Ectodermal cell (in vitro differentiated cells): Measurements from ENCODE around the gene PRELID2.
"Not testable (repeated sequence)": the region's sequence is repeated elsewhere in the genome, so short reads cannot be mapped to it uniquely, and the experiment has no call there.

ENCODE experiments used
- H3K27ac ChIP-seq: 2 replicates; pipeline ENCODE4 v1.7.0; 2013; ENCODE audit warnings: mild to moderate bottlenecking, low read depth, low read length; ENCODE audit not compliant: insufficient read depth, poor library complexity, severe bottlenecking
- H3K27me3 ChIP-seq: 2 replicates; pipeline ENCODE4 v1.7.0; 2013; ENCODE audit warnings: mild to moderate bottlenecking, low read length; ENCODE audit not compliant: insufficient read depth, control insufficient read depth, poor library complexity, severe bottlenecking
- H3K36me3 ChIP-seq: one replicate; pipeline ENCODE4 v1.7.0; 2013; ENCODE audit warnings: low read length; ENCODE audit not compliant: control insufficient read depth, insufficient read depth
- H3K4me1 ChIP-seq: one replicate; pipeline ENCODE4 v1.7.0; 2013; ENCODE audit warnings: low read length; ENCODE audit not compliant: control insufficient read depth, insufficient read depth
- H3K4me3 ChIP-seq: 2 replicates; pipeline ENCODE4 v1.7.0; 2013; ENCODE audit warnings: low read depth, low read length, control low read depth; ENCODE audit not compliant: insufficient read depth
- H3K9me3 ChIP-seq: 2 replicates; pipeline ENCODE4 v1.7.0; 2013; ENCODE audit warnings: mild to moderate bottlenecking, low read length, moderate library complexity; ENCODE audit not compliant: control insufficient read depth
- WGBS, 2 experiments: methylation state at CpG; one replicate each; pipeline ENCODE4 v1.1.7; 2013; ENCODE audit warnings: missing lambda C conversion rate in 2 of 2; 5-methylcytosine and 5-hydroxymethylcytosine counted together

PRELID2 gene

GRCh38 chr5:145761254-145761653 is 73.9 kb downstream of the PRELID2 start:
- Histone ChIP-seq H3K9me3 (no peaks in the 10 kb centered on the region), H3K4me3 (no peak overlapping the region), H3K36me3 (no peaks in the 10 kb centered on the region), H3K27me3 (no peaks in the 10 kb centered on the region), H3K4me1 (no peaks in the 10 kb centered on the region), H3K27ac (no peak overlapping the region)
- 95 to 100% methylated on average over 4 of the region's 4 CpGs for WGBS, 2 experiments

DNA sequence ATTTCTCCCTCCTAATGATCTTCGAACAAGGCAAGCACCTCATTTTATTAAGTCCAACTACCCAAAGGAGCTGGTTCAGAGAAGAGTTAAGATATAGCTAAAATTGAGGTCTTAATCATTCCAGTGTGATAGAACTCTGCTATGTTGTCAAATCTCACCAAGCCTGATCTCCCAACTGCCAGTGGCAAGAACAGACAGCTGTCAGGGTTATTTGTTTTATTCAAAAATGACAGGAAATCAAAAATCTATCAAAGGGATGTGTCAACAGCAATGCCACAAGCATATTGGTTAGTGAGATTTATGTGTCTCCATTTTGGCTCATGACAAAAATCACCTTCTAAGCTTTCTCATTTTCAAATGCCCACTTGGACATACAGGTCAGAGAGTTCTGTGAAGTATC is 74.5 kb downstream of the PRELID2 start:
- H3K4me1 ChIP-seq, result no peaks in the 10 kb centered on the region
- H3K4me3 ChIP-seq, result no peak overlapping the region
- 100% methylated on average over 1 of the region's 1 CpG; no CpG with 5 or more reads in 1 of the 2 experiments for WGBS, 2 experiments
- no peak overlapping the region for H3K27ac ChIP-seq
- H3K9me3 ChIP-seq, result no peaks in the 10 kb centered on the region
- H3K27me3 ChIP-seq, result no peaks in the 10 kb centered on the region
- no peaks in the 10 kb centered on the region for H3K36me3 ChIP-seq

DNA sequence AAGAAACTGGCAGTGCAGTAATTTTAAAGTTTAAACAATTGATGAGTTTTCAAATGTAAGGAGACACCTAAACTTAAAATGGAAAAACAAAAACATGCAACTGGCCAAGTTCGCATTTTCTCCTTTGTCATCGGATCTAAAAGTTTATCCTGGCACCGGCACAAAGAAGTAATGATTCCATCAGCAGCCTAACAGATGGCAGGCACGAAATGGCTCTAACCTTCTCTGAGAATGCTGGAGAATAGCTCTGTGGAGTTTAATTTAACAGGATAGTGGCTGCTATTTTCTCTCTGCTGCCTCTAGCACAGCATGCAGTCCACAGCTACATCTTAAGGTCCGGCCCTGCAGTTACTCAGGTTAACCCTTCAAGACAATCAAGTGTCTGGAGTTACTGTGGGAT is 82.2 kb downstream of the PRELID2 start:
- no peaks in the 10 kb centered on the region for H3K36me3 ChIP-seq
- H3K4me3 ChIP-seq, result no peak overlapping the region
- 70 to 71% methylated on average over 5 of the region's 5 CpGs for WGBS, 2 experiments
- no peak overlapping the region for H3K27ac ChIP-seq
- no peaks in the 10 kb centered on the region for H3K27me3 ChIP-seq
- no peaks in the 10 kb centered on the region for H3K9me3 ChIP-seq
- H3K4me1 ChIP-seq, result peaks cover 12% of the 10 kb centered on the region

DNA sequence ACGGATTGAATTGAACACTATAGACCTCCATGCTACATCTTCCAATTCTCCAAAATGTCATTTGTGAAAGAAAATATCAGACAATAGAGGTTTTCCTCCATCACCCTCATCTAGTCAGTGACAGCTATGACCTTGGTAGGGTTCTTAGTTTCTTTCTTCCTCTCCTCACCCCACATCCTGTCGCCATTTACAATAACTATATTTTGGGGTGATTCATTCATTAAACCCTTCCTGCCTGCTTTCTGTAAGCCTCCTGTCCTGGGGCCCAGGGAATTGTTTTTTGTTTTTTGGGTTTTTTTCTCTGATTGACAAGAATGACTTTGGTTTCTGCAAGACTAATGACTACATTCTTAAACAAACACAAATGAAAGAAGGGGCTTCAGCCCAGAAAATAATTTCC is 82.6 kb downstream of the PRELID2 start:
- Histone ChIP-seq H3K9me3 (no peaks in the 10 kb centered on the region), H3K36me3 (no peaks in the 10 kb centered on the region), H3K27me3 (no peaks in the 10 kb centered on the region), H3K4me1 (peaks cover 12% of the 10 kb centered on the region), H3K27ac (no peak overlapping the region), H3K4me3 (no peak overlapping the region)
- 80 to 93% methylated on average over 2 of the region's 2 CpGs for WGBS, 2 experiments

DNA sequence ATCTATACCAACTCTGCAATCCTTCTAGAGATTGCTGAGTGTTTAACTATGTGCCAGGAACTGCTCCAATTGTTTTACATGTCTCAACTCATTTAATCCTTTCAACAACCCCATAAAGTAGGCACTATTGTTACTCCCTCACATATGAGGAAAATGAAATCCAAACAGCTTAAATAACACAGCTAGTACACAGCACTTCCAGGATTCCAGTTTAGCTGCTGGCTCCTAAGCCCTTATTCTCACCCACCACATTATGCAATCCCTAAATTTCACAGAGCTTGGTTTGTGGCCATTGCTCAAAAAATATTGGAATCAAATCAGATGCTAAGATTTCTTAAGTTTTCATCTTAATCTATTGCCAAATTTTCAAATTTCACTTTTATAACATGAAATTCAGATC is 84.9 kb downstream of the PRELID2 start:
- Histone ChIP-seq H3K9me3 (no peaks in the 10 kb centered on the region), H3K27ac (no peak overlapping the region), H3K27me3 (no peaks in the 10 kb centered on the region), H3K4me1 (peaks cover 12% of the 10 kb centered on the region), H3K4me3 (no peak overlapping the region), H3K36me3 (no peaks in the 10 kb centered on the region)

- H3K27ac ChIP-seq, result no peak overlapping the region
- no peaks in the 10 kb centered on the region for H3K4me1 ChIP-seq
- no peaks in the 10 kb centered on the region for H3K27me3 ChIP-seq
- H3K9me3 ChIP-seq, result no peaks in the 10 kb centered on the region
- WGBS, 2 experiments, result 93 to 95% methylated on average over 14 of the region's 14 CpGs
- no peaks in the 10 kb centered on the region for H3K36me3 ChIP-seq
- H3K4me3 ChIP-seq, result no peak overlapping the region
Measured at GRCh38 chr5:145743396-145744061, 91.6 kb downstream of the PRELID2 start.

GRCh38 chr5:145739843-145740242 is 95.3 kb downstream of the PRELID2 start:
- Histone ChIP-seq H3K4me1 (no peaks in the 10 kb centered on the region), H3K27me3 (no peaks in the 10 kb centered on the region), H3K4me3 (no peak overlapping the region), H3K36me3 (no peaks in the 10 kb centered on the region), H3K9me3 (no peaks in the 10 kb centered on the region), H3K27ac (no peak overlapping the region)

- Histone ChIP-seq H3K27ac (no peak overlapping the region), H3K36me3 (no peaks in the 10 kb centered on the region), H3K27me3 (no peaks in the 10 kb centered on the region), H3K4me3 (no peak overlapping the region), H3K4me1 (no peaks in the 10 kb centered on the region), H3K9me3 (no peaks in the 10 kb centered on the region)
Measured at GRCh38 chr5:145738227-145738626, 96.9 kb downstream of the PRELID2 start.

GRCh38 chr5:145737578-145737977 is 97.6 kb downstream of the PRELID2 start:
- Histone ChIP-seq H3K4me1 (no peaks in the 10 kb centered on the region), H3K4me3 (no peak overlapping the region), H3K9me3 (no peaks in the 10 kb centered on the region), H3K27ac (no peak overlapping the region), H3K36me3 (no peaks in the 10 kb centered on the region), H3K27me3 (no peaks in the 10 kb centered on the region)
- 83 to 93% methylated on average over 1 of the region's 1 CpG for WGBS, 2 experiments

DNA sequence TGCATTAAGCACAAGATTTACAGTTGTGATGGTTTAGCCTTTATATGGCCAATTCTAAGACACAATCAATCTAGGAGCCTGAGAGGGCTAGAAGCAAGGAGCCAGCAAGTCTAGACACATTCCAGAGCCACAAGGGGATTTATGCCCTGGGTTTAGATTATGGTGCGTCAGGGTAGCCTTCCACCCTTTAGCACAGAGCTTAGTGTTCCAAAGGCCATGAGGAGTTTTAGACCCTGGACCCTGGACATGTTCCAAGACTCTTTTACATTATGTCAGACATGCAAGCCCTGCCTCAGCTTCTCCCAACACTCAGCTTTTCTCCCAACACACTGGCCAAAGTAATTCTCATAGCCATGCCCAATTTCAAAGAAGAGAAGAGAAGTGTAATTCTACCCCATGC is 105.2 kb downstream of the PRELID2 start:
- H3K4me1 ChIP-seq, H3K27ac ChIP-seq, H3K4me3 ChIP-seq, H3K36me3 ChIP-seq, H3K27me3 ChIP-seq, H3K9me3 ChIP-seq: not testable (repeated sequence)
- 92 to 100% methylated on average over 1 of the region's 1 CpG for WGBS, 2 experiments

DNA sequence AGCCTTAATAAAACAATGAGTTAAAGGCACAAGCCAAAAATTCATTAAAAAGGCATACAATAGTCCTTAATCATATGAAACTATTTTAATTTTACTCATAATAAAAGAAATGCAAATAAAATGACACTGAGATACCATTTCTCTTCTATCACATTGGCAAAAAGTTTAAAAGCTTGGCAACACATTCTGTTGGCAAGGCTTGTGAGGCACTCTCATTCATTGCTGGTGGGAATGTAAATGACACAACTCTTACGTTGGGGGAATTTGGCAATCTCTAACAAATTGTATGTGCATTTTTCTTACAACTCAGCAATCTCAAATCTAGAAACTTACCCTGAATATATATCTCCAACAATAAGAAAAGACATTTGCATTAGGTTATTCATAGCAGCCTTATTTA is 111.6 kb downstream of the PRELID2 start:
- Histone ChIP-seq H3K9me3 (no peaks in the 10 kb centered on the region), H3K27me3 (no peaks in the 10 kb centered on the region), H3K36me3 (no peaks in the 10 kb centered on the region), H3K4me1 (no peaks in the 10 kb centered on the region), H3K27ac (no peak overlapping the region), H3K4me3 (no peak overlapping the region)
- 82% methylated on average over 1 of the region's 1 CpG; no CpG with 5 or more reads in 1 of the 2 experiments for WGBS, 2 experiments
